Activated CD8-positive, alpha-beta memory T cell treated with anti-CD3 and anti-CD28 coated beads for 36 hours (primary cell): Measurements from ENCODE around the gene CHST11. TPM values are rescaled to one million over a fixed set of nuclear protein-coding genes. Genes with fewer than 3 reads are reported as not detected.

Source experiments
- CTCF ChIA-PET: fragments of 350-600 bp; sonication (Branson Sonifier 250); formaldehyde crosslinking; loops from one replicate; lab custom pipeline; 2021; ENCODE audit warnings: antibody characterized with exemption; lab: Charles Lee
- POLR2A ChIA-PET: fragments of 350-600 bp; sonication (Branson Sonifier 250); formaldehyde crosslinking; loops from one replicate; lab custom pipeline; 2021; ENCODE audit warnings: antibody characterized with exemption; lab: Charles Lee
- total RNA-seq, 2 experiments: library from RNA; stranded (reverse); gene quantifications; one replicate each; pipeline ENCODE4 v1.2.3, GENCODE V29; 2021

Gene CHST11
- total RNA-seq, 2 experiments from 2014 or later = 43.5 to 47.0 TPM

GRCh38 chr12:104657726-104658484 lies 201.2 kb downstream of the CHST11 start:
- ChIA-PET CTCF (no interaction called here), POLR2A (no interaction called here)

GRCh38 chr12:104659058-104659457 lies 202.3 kb downstream of the CHST11 start:
- POLR2A ChIA-PET = no interaction called here
- CTCF ChIA-PET = no interaction called here

GRCh38 chr12:104662203-104662602 lies 205.5 kb downstream of the CHST11 start:
- ChIA-PET CTCF (no interaction called here), POLR2A (no interaction called here)

GRCh38 chr12:104662908-104663307 lies 206.2 kb downstream of the CHST11 start:
- POLR2A ChIA-PET = no interaction called here
- CTCF ChIA-PET = no interaction called here

DNA sequence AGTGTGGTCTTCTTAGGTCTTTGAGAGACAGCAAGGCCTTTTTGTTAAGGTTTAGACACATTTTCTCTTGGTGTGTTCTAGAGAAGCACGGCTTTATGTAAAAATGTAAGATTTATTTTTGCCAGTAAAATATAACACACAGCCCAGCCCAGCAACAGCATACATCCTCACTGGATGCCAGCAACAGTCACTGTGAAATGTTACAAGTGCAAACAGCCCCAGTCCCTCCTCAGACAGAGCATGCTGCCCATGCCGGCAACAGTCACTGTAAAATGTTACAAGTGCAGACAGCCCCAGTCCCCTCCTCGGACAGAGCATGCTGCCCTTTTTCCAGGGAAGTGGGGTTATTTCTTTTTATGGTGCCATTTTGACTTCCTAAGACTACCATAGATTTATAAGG lies 207.6 kb downstream of the CHST11 start:
- ChIA-PET CTCF (no interaction called here), POLR2A (no interaction called here)

- POLR2A ChIA-PET = no interaction called here
- CTCF ChIA-PET = no interaction called here
Measured at GRCh38 chr12:104665296-104665695, 208.5 kb downstream of the CHST11 start.

DNA sequence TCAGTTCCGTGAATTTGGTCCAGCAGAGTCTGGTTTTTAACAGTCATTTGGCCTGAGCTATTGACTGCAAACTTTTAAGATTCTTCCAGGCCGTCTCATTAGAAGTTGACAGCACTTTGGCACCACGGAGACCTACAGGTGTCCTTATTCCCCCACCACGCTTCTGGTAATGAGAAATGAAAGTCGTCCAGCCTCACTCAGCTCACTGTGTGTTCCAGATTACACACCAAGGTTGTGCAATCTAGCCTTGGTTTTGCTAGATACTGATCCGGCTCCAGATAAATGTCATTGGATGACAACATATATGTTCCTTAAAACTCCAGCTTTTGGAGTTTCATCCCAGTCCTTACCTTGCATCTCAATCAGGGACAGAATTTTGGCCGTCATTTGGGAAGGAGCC lies 210.4 kb downstream of the CHST11 start:
- ChIA-PET POLR2A (no interaction called here), CTCF (interaction anchor here (0.7 to 2.1 kb wide), 4 partner anchors 13 to 466 kb away, joined by 3 to 6 read pairs (median 4); no protein-coding TSS in a partner anchor)

DNA sequence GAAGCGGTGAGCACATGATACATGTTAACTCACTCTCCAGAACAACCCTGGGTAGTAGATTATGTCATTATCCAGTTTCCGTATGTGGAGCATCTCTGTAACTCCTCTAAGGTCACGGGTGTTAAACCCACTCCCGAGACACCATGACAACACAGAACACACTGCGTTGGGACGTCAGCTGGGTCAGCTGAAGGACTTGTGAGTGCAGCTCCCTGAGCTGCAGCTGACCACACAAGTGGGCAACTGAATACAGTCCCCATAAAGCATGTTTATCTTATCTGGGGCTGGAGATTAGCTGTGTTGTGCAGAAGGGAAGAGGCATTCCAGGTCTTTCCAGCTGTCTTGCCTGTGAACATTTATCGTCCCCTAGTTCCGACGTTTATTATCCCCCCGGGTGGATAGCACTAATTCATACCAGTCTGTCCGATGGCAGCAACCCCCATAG lies 211.5 kb downstream of the CHST11 start:
- POLR2A ChIA-PET = no interaction called here
- CTCF ChIA-PET = interaction anchor here (1.5 to 1.9 kb wide), 2 partner anchors 14 to 467 kb away, joined by 3 to 6 read pairs; no protein-coding TSS in a partner anchor

GRCh38 chr12:104669089-104669721 lies 212.5 kb downstream of the CHST11 start:
- ChIA-PET CTCF (no interaction called here), POLR2A (no interaction called here)

GRCh38 chr12:104669851-104670337 lies 213.1 kb downstream of the CHST11 start:
- ChIA-PET CTCF (no interaction called here), POLR2A (no interaction called here)

DNA sequence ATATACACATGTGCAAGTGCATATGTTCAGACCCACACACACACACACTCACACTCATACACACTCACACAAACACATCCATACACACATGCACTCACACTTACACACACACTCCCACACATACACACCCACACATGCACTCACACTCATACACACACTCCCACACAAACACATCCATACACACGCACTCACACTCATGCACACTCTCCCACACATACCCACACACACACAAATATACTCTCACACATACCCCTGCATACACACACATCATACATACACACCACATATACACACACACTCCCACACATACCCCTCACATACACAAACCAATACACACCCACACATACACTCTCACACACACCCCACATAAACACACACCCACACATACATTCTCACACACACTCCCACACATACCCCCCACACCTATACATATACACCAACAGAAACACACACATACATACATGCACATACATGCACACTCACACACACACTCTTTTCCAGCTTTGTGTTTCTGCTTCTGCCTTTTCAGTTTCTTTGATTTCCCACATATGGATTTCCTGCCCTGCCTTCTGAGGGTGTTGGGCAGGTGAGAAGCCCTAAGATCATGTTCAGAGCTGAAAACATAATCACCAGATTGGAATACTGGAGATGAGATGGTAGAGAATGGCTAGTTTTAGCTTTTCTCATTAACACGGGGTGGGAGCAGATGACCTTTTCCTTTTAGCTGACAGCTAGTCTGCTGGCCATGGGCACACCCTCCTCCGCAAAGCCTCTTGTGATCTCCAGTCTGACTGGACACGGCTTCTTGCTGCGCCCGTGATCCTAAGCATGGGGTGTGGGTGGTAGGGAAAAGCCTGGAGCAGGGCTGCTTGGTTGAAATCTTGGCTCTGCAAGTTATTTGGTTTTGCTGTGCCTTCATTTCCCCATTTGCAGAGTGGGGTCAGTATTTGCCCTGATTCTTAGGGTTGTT lies 214.0 kb downstream of the CHST11 start:
- POLR2A ChIA-PET = interaction anchor here (0.8 kb wide), 1 partner anchor 17 kb away, joined by 3 read pairs; no protein-coding TSS in a partner anchor

GRCh38 chr12:104671409-104672095 lies 214.8 kb downstream of the CHST11 start:
- ChIA-PET CTCF (interaction anchor here (0.7 to 1.2 kb wide), 6 partner anchors 10 to 290 kb away, joined by 3 to 5 read pairs (median 4); no protein-coding TSS in a partner anchor), POLR2A (interaction anchor here (0.8 kb wide), 1 partner anchor 16 kb away, joined by 3 read pairs; no protein-coding TSS in a partner anchor)

More for the DNA sequence above, 214.0 kb downstream of the CHST11 start:
- CTCF ChIA-PET = interaction anchor here (1.2 kb wide), 1 partner anchor 211 kb away, joined by 4 read pairs; no protein-coding TSS in a partner anchor

GRCh38 chr12:104672096-104672445 lies 215.3 kb downstream of the CHST11 start:
- ChIA-PET CTCF (interaction anchor here (0.7 to 1.1 kb wide), 5 partner anchors 9 to 290 kb away, joined by 3 to 5 read pairs (median 4); no protein-coding TSS in a partner anchor), POLR2A (no interaction called here)

DNA sequence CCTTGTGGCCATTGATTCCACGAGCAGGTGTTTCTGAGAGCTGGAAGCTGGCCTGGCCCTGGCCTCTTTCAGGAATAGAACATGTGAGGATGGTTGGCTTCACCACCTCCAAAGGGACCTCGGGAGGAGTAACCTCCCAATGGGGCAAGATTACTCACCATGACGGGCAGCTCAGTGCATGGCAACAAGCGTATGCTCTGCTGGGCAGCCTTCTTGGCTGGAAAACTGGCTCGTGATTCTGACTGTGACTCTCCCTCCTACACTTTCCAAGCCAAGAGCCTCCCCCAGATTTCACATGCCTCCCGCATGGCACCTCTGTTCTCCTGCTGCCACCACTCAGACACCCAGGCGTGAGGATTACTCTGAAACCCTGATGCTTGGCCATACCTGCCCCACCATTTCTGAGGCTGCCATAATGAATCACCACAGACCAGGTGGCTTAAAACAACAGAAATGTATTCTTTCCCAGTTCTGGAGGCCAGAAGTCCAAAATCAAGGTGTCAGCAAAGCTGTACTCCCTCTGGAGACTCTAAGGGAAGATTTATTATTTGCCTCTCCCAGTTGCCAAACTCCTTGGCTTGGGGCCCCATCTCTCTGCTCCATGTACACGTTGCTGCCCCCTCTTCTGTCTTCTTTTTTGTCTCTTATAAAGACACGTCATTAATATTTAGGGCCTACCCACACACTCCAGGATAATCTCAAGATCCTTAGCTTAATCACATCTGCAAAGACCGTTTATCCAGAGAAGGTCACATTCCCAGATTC lies 215.9 kb downstream of the CHST11 start:
- CTCF ChIA-PET = interaction anchor here (0.7 to 1.1 kb wide), 4 partner anchors 8 to 32 kb away, joined by 3 to 4 read pairs (median 4); no protein-coding TSS in a partner anchor

DNA sequence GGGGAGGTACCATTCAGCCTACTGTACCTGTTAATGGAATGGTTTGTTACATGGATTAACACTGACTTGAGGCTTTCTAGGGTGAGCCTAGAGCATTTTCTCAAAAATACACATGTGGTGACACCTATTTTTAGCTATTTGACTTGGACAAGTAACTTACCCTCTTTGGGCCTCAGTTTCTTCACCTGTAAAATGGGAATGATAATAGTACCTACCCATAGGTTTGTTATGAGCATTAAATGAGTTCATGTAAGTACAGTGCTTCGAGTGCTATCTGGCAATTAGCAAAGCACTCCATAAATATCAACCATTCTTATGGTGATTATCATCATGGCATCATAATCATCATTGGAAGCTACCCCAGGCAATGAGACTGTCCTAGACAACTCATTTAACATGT lies 216.5 kb downstream of the CHST11 start:
- POLR2A ChIA-PET = no interaction called here
- CTCF ChIA-PET = no interaction called here

More for the DNA sequence above, 215.9 kb downstream of the CHST11 start:
- POLR2A ChIA-PET = no interaction called here

- CTCF ChIA-PET = interaction anchor here (0.6 kb wide), 2 partner anchors 212 to 466 kb away, joined by 3 read pairs; no protein-coding TSS in a partner anchor
- POLR2A ChIA-PET = interaction anchor here (0.6 kb wide), 1 partner anchor 24 kb away, joined by 4 read pairs; no protein-coding TSS in a partner anchor
Measured at GRCh38 chr12:104673696-104674482, 217.1 kb downstream of the CHST11 start.

- CTCF ChIA-PET = no interaction called here
Measured at GRCh38 chr12:104676636-104677035, 219.9 kb downstream of the CHST11 start.

More at GRCh38 chr12:104676636-104677035, 219.9 kb downstream of the CHST11 start:
- POLR2A ChIA-PET = interaction anchor here (0.6 kb wide), 1 partner anchor 11 kb away, joined by 4 read pairs; no protein-coding TSS in a partner anchor
